Activated CD4-positive, alpha-beta memory T cell treated with anti-CD3 and anti-CD28 coated beads for 36 hours (primary cell): ENCODE results near the gene AGAP9. TPM values are rescaled to one million over a fixed set of nuclear protein-coding genes. Genes with fewer than 3 reads are reported as not detected.
"Not testable (repeated sequence)": the region's sequence is repeated elsewhere in the genome, so short reads cannot be mapped to it uniquely, and the experiment has no call there.

Source experiments
- CTCF ChIA-PET: fragments of 350-600 bp; sonication (Branson Sonifier 250); formaldehyde crosslinking; loops from one replicate; lab custom pipeline; 2021; ENCODE audit warnings: antibody characterized with exemption, inconsistent platforms; lab: Charles Lee
- POLR2A ChIA-PET: fragments of 350-600 bp; sonication (Branson Sonifier 250); formaldehyde crosslinking; loops from one replicate; lab custom pipeline; 2021; ENCODE audit warnings: antibody characterized with exemption; lab: Charles Lee
- DNase-seq: peaks from one replicate; pipeline ENCODE4 v3.0.0-alpha.2; 2020
- H3K27ac Mint-ChIP-seq: one replicate; pipeline ENCODE4 v1.8.0; 2021; ENCODE audit warnings: mixed read lengths
- H3K27me3 Mint-ChIP-seq: one replicate; pipeline ENCODE4 v1.8.0; 2021; ENCODE audit warnings: mixed read lengths
- H3K36me3 Mint-ChIP-seq: one replicate; pipeline ENCODE4 v1.8.0; 2021; ENCODE audit warnings: mixed read lengths
- H3K4me1 Mint-ChIP-seq: one replicate; pipeline ENCODE4 v1.8.0; 2021; ENCODE audit warnings: low read depth, mixed read lengths
- H3K4me3 Mint-ChIP-seq: one replicate; pipeline ENCODE4 v1.8.0; 2021; ENCODE audit warnings: mild to moderate bottlenecking, mixed read lengths
- H3K9me3 Mint-ChIP-seq: one replicate; pipeline ENCODE4 v1.8.0; 2021; ENCODE audit warnings: mixed read lengths
- intact Hi-C: fragments of 100-400 bp; cut with micrococcal nuclease; formaldehyde crosslinking; loops from one replicate; pipeline ENCODE4 v1.15.1; 2023
- total RNA-seq, 2 experiments: library from RNA; stranded (reverse); gene quantifications; one replicate each; pipeline ENCODE4 v1.2.3, GENCODE V29; 2021

AGAP9 gene
- total RNA-seq, 2 experiments from 2014 or later, result 6.6 to 7.2 TPM

- H3K27ac Mint-ChIP-seq, H3K9me3 Mint-ChIP-seq, DNase-seq, H3K36me3 Mint-ChIP-seq, intact Hi-C loops, H3K27me3 Mint-ChIP-seq, H3K4me1 Mint-ChIP-seq, CTCF ChIA-PET, H3K4me3 Mint-ChIP-seq, POLR2A ChIA-PET: not testable (repeated sequence)
These were observed 41.1 kb downstream of the AGAP9 start for GRCh38 chr10:47482367-47482766.

GRCh38 chr10:47481768-47482181, 41.7 kb downstream of the AGAP9 start:
- intact Hi-C loops, result not testable (repeated sequence)

GRCh38 chr10:47481182-47481766, 42.2 kb downstream of the AGAP9 start:
- H3K27me3 Mint-ChIP-seq, H3K27ac Mint-ChIP-seq, intact Hi-C loops, H3K4me1 Mint-ChIP-seq, CTCF ChIA-PET, H3K9me3 Mint-ChIP-seq, H3K4me3 Mint-ChIP-seq, H3K36me3 Mint-ChIP-seq, POLR2A ChIA-PET, DNase-seq: not testable (repeated sequence)

More at GRCh38 chr10:47481768-47482181, 41.7 kb downstream of the AGAP9 start:
- H3K4me1 Mint-ChIP-seq, CTCF ChIA-PET, H3K4me3 Mint-ChIP-seq, POLR2A ChIA-PET, H3K9me3 Mint-ChIP-seq, DNase-seq, H3K36me3 Mint-ChIP-seq, H3K27me3 Mint-ChIP-seq, H3K27ac Mint-ChIP-seq: not testable (repeated sequence)

- H3K4me3 Mint-ChIP-seq, DNase-seq, CTCF ChIA-PET, H3K36me3 Mint-ChIP-seq, POLR2A ChIA-PET, H3K27me3 Mint-ChIP-seq, intact Hi-C loops, H3K27ac Mint-ChIP-seq, H3K9me3 Mint-ChIP-seq, H3K4me1 Mint-ChIP-seq: not testable (repeated sequence)
These were observed 43.3 kb downstream of the AGAP9 start for GRCh38 chr10:47480133-47480532.

GRCh38 chr10:47478114-47478513, 45.3 kb downstream of the AGAP9 start:
- DNase-seq, H3K9me3 Mint-ChIP-seq, intact Hi-C loops, H3K4me1 Mint-ChIP-seq, H3K4me3 Mint-ChIP-seq, H3K27ac Mint-ChIP-seq, H3K27me3 Mint-ChIP-seq, CTCF ChIA-PET, POLR2A ChIA-PET, H3K36me3 Mint-ChIP-seq: not testable (repeated sequence)

GRCh38 chr10:47477078-47477477, 46.4 kb downstream of the AGAP9 start:
- H3K4me3 Mint-ChIP-seq, H3K4me1 Mint-ChIP-seq, POLR2A ChIA-PET, DNase-seq, H3K9me3 Mint-ChIP-seq, H3K36me3 Mint-ChIP-seq, intact Hi-C loops, H3K27me3 Mint-ChIP-seq, CTCF ChIA-PET, H3K27ac Mint-ChIP-seq: not testable (repeated sequence)

- H3K4me3 Mint-ChIP-seq, H3K27me3 Mint-ChIP-seq, POLR2A ChIA-PET, H3K9me3 Mint-ChIP-seq, H3K27ac Mint-ChIP-seq, H3K36me3 Mint-ChIP-seq, DNase-seq, H3K4me1 Mint-ChIP-seq, CTCF ChIA-PET, intact Hi-C loops: not testable (repeated sequence)
These were observed 48.3 kb downstream of the AGAP9 start for GRCh38 chr10:47475101-47475500.

GRCh38 chr10:47473516-47473915, 49.9 kb downstream of the AGAP9 start:
- H3K4me3 Mint-ChIP-seq, POLR2A ChIA-PET, CTCF ChIA-PET: not testable (repeated sequence)

GRCh38 chr10:47472647-47473046, 50.8 kb downstream of the AGAP9 start:
- H3K4me1 Mint-ChIP-seq, result not testable (repeated sequence)

More at GRCh38 chr10:47473516-47473915, 49.9 kb downstream of the AGAP9 start:
- H3K36me3 Mint-ChIP-seq, H3K4me1 Mint-ChIP-seq, H3K27me3 Mint-ChIP-seq, DNase-seq, H3K9me3 Mint-ChIP-seq, intact Hi-C loops, H3K27ac Mint-ChIP-seq: not testable (repeated sequence)

GRCh38 chr10:47472072-47472471, 51.4 kb downstream of the AGAP9 start:
- H3K36me3 Mint-ChIP-seq, DNase-seq, H3K4me3 Mint-ChIP-seq, H3K27ac Mint-ChIP-seq, H3K4me1 Mint-ChIP-seq, H3K9me3 Mint-ChIP-seq, POLR2A ChIA-PET, H3K27me3 Mint-ChIP-seq, CTCF ChIA-PET, intact Hi-C loops: not testable (repeated sequence)

More at GRCh38 chr10:47472647-47473046, 50.8 kb downstream of the AGAP9 start:
- intact Hi-C loops, H3K4me3 Mint-ChIP-seq, H3K27me3 Mint-ChIP-seq, H3K27ac Mint-ChIP-seq, DNase-seq, POLR2A ChIA-PET, CTCF ChIA-PET, H3K9me3 Mint-ChIP-seq, H3K36me3 Mint-ChIP-seq: not testable (repeated sequence)

GRCh38 chr10:47468731-47469528, 54.5 kb downstream of the AGAP9 start:
- H3K4me3 Mint-ChIP-seq, DNase-seq, H3K9me3 Mint-ChIP-seq, intact Hi-C loops, H3K36me3 Mint-ChIP-seq, POLR2A ChIA-PET, CTCF ChIA-PET, H3K27me3 Mint-ChIP-seq, H3K4me1 Mint-ChIP-seq, H3K27ac Mint-ChIP-seq: not testable (repeated sequence)

GRCh38 chr10:47467957-47468356, 55.5 kb downstream of the AGAP9 start:
- H3K36me3 Mint-ChIP-seq, H3K9me3 Mint-ChIP-seq, H3K4me3 Mint-ChIP-seq, H3K27me3 Mint-ChIP-seq, intact Hi-C loops, H3K4me1 Mint-ChIP-seq, DNase-seq, CTCF ChIA-PET, POLR2A ChIA-PET, H3K27ac Mint-ChIP-seq: not testable (repeated sequence)

GRCh38 chr10:47467458-47467857, 56.0 kb downstream of the AGAP9 start:
- POLR2A ChIA-PET, intact Hi-C loops, H3K4me1 Mint-ChIP-seq, H3K9me3 Mint-ChIP-seq, H3K4me3 Mint-ChIP-seq, H3K27me3 Mint-ChIP-seq, H3K36me3 Mint-ChIP-seq, H3K27ac Mint-ChIP-seq, DNase-seq, CTCF ChIA-PET: not testable (repeated sequence)
